Muscle of back (tissue), 13 donors: Measurements from ENCODE around the gene CSNK1G1. TPM values are rescaled to one million over a fixed set of nuclear protein-coding genes. Genes with fewer than 3 reads are reported as not detected.
"Not testable (repeated sequence)": the region's sequence is repeated elsewhere in the genome, so short reads cannot be mapped to it uniquely, and the experiment has no call there.

Experiments
- DNase-seq, 3 donors: peaks; one replicate each; pipeline versions ENCODE4 v3.0.0 to v3.0.0-alpha.2; 2013
- long read RNA-seq, 9 donors: transcript quantifications; one replicate each; lab custom pipeline, GENCODE V29; 2026
- polyA plus RNA-seq, 10 donors: library from polyadenylated mRNA; unstranded; fragments of 120-200 nt; gene quantifications; one replicate each; pipeline ENCODE4 v1.2.1, GENCODE V29; 2013; ENCODE audit not compliant: insufficient read length in 10 of 10

The CSNK1G1 gene
- 10 to 100 TPM in 6 of 10 donors, 1 to 10 TPM in 4; 8.5 to 13.0 (median 10.8) TPM for polyA plus RNA-seq
- long read RNA-seq, donor 1, full-length matches to known transcripts: 1 of 1 reads
- long read RNA-seq, donor 1, partial matches to known transcripts: 0 of 1 reads
- long read RNA-seq, donor 1, other reads (novel, unspliced or antisense): 0 of 1 reads
- long read RNA-seq, donor 2, partial matches to known transcripts: 7 of 7 reads
- long read RNA-seq, donor 2, other reads (novel, unspliced or antisense): 0 of 7 reads
- long read RNA-seq, donor 3: 0 reads
- long read RNA-seq, donor 4: 0 reads
- long read RNA-seq, donor 5, full-length matches to known transcripts: 1 of 1 reads
- long read RNA-seq, donor 5, partial matches to known transcripts: 0 of 1 reads
- long read RNA-seq, donor 5, other reads (novel, unspliced or antisense): 0 of 1 reads
- long read RNA-seq, donor 6: 0 reads
- long read RNA-seq, donor 7, partial matches to known transcripts: 6 of 6 reads
- long read RNA-seq, donor 7, other reads (novel, unspliced or antisense): 0 of 6 reads
- long read RNA-seq, donor 8: 0 reads
- long read RNA-seq, donor 9: 0 reads

DNA sequence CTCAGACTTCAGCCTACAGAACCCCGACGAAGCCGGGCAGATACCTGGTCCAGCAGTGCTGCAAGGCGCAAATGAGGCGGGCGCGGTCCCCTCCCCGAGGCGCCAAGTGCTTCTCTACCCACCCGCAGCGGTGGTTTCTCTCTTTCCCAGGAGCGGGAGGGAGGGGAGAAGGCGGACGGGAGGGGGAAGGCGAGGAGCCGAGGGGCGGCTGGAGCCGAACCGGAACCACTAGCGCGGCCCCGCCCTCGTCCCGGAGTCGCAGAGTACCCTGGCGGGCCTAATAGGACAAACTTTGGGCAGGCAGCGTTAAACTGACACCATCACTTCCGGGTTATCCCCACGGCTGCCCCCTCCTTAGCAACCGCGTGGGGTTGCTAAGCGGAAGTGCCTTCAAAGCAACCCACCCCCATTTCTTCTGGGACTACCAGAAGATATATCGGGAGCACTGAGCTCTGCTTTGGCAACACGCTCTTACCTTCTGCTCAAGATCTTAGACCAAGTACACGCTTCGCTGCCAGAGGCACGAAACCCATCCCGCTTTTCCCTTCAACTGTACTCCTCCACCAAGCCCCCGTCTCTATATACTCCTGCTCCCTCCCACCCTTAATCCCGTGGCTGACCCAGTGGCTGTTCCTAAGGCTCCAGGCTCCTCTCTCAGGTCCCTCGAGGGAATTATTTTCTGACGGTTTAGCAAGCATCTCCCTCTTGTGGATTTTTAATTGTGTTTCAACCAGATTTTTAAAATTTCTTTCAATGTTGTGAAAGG, at the start of gene CSNK1G1:
Gene CSNK1G1, minus strand, starts transcription at position 230 of the 766 bp plus-strand sequence. CDS start 55,674 bp downstream, outside the sequence.
- DNase-seq: peak; percentile 98 to 99 (median 98)

DNA sequence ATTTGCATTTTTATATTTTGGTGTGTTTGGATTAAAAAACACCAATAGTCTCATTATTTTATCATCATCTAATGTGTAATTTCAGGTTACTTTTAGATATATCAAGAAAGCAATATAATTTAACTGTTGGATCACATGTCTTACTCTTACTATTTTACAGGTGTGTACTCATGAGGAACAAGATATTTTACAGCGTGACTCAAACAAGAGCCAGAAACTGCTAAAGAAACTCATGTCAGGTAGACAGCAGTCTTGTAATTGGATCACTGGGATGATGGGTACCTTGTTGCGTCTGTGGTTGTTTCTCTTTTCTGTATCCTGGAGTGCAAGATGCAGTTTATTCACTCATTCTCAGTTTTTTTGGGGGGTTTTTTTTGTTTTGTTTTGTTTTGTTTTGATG, 44.6 kb upstream of the CSNK1G1 start:
- DNase-seq: no peak

DNA sequence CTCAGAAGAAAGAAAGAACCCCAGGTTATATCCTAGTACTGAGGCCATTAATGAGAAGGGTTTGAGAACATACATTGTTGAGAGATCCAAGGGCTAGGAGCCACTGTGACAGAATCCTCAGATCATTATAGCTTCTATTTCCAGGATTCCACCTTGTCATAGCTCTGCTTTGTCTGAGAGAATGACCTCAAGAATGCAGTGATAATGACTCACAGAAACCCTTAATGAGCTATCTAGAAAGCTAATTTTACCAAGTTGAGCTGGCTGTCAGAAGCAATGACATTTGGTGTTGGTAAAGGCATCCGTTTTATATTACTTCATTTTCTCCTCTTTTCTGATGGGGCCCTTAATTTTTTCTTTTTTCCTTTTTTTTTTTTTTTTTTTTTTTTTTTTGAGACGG, 42.6 kb upstream of the CSNK1G1 start:
- peak in 1 of 3 donors; percentile 10 for DNase-seq

DNA sequence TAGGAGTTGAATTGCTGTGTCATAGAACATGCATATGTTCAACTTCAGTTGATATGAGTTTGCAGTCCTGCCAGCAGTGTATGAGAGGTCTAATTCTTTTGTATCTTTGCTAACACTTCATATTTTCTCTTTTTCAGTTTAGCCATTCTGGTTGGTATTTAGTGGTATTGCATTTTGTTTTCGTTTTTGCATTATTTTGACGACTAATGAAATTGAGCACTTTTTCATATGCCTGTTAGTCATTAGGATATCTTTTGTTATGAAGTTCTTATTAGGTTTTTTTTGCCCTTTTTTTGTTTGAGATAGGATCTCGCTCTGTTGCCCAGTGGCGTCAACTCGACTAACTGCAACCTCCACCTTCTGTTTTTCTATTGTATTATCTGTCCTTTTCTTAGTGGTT, 40.8 kb upstream of the CSNK1G1 start:
- DNase-seq: no peak

DNA sequence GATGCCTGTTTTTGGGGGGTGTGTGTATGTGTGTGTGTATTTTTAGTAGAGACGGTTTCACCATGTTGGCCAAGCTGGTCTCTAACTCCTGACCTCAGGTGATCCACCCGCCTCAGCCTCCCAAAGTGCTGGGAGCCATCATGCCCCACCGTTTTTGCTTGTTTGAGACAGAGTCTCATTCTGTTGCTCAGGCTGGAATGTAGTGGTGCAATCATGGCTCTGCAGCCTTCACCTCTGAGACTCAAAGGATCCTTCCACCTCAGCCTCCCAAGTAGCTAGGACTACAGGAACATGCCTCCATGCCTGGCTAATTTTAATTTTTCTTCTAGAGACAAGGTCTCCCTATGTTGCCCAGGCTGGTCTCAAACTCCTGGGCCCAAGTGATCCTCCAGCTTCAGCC, 36.5 kb upstream of the CSNK1G1 start:
- not testable (repeated sequence) for DNase-seq

DNA sequence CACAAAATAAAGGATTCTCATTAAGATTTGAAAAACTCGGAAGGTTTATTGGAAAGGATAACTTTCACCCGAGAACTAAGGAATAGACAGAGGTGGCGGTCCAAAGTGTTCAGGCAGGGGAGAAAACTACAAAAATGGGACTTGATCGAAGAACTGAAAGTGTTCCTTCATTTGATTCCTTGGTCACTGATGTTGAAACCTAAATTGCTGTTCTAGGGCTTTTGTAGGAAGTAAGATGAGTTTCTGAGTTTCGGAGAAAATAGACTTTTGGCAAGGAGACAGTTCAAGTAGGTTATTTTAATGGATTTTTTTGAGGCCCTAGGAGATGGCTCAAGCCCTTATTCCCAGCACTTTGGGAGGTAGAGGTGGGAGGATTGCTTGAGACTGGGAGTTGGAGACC, 33.1 kb upstream of the CSNK1G1 start:
- no peak for DNase-seq

DNA sequence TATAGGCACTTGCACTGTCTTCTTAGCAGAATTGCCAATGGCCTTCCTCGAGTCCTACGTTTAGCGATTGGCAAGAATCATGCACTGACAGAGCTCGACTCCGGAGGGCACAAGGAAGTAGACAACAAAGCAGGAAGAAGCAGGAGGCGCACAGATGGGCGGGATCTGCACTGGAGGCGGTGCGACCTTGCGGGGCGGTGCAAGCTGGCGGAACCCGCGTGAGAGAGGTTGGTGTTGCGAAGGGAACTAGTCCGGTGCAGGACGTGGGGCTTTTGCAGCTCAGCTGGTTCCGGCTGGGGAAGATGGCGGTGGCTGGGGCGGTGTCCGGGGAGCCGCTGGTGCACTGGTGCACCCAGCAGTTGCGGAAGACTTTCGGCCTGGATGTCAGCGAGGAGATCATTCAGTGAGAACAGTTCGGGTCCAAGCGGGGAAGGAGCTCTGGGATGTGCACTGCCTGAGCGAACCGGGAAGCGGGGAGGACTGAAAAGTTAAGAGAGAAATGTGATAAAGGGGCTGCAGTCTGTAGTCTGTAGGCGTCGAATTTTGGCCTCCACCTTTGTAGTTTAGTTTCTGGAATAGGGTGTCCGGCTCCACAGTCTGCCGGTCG, 31.7 kb upstream of the CSNK1G1 start, which contains the start of gene TRIP4:
Gene TRIP4, plus strand, starts transcription at position 275 of the 607 bp plus-strand sequence. Its CDS starts 28 bp downstream, at position 303.
- peak; percentile 94 to 98 (median 95) for DNase-seq

DNA sequence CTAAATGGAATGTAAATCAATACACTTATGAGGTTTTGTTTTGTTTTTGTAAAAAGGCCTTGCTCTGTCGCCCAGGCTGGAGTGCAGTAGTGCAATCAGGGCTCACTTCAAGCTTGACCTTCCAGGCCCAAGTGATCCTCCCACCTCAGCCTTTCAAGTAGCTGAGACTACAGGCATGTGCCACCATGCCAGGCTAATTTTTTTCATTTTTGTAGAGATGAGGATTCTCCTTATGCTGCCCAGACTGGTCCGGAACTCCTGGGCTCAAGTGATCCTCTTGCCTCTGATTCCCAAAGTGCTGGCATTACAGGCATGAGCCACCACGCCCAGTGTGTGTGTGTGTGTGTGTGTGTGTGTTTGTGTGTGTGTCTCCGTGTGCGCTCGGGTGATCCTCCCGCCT, 30.3 kb upstream of the CSNK1G1 start:
- no peak for DNase-seq

DNA sequence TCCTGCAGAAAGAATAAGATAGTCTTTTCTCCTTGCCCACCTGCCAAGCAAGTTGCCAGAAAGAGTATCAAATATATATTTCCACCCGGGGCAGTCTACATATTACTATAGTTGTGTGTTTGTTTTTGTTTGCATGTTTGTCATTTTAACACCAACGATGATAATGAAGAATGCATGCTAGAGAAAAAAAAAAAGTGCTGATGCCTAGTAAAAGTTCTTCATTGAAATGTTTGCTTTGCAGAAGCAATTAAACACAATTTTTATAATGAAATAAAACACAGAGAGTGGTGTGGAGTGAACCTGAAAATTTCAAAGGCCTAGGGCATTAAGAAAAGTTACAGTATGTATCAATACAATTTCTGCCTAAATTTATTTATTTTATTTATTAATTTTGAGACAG, 27.8 kb upstream of the CSNK1G1 start:
- DNase-seq: no peak

DNA sequence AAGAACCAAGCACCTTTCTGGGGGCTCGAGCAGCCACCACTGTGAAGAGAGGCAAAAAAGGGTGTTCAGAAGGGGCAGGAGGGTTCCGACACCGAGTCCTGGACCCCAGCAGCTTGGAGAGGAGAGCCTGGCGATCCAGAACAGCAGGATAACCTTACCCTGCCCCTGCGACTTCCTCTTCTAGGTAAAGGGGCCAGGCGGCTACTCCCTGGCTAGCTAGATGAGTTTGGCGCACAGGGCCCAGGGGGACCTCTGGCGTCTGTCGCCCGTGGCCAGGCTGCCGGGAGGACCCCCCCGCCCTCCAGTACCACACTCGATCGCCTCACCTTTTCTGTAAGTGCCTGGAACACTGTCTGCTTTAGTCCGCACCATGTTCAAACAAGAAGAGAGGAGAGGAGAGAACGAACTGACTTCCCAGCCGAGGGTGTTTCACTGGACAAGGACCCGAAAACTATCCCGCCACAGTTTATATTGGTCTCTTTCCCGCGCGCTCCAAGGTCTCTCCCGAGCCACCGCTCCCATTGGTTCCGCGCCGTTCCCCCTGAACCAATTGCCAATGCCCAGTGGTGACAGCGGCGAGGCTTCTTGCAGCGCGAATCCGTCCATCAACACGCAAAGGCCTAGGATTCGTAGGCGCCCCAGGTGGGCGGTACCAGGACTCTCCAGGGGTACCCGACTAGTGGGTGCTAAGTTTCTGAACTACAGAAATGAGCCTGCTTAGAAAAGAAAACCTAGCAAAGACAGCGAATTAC, 25.2 kb upstream of the CSNK1G1 start, which contains the start of gene PCLAF:
Gene PCLAF, minus strand, starts transcription at position 442 of the 752 bp plus-strand sequence. Its CDS starts 70 bp downstream, at position 372.
- peak; percentile 96 to 98 (median 96) for DNase-seq

DNA sequence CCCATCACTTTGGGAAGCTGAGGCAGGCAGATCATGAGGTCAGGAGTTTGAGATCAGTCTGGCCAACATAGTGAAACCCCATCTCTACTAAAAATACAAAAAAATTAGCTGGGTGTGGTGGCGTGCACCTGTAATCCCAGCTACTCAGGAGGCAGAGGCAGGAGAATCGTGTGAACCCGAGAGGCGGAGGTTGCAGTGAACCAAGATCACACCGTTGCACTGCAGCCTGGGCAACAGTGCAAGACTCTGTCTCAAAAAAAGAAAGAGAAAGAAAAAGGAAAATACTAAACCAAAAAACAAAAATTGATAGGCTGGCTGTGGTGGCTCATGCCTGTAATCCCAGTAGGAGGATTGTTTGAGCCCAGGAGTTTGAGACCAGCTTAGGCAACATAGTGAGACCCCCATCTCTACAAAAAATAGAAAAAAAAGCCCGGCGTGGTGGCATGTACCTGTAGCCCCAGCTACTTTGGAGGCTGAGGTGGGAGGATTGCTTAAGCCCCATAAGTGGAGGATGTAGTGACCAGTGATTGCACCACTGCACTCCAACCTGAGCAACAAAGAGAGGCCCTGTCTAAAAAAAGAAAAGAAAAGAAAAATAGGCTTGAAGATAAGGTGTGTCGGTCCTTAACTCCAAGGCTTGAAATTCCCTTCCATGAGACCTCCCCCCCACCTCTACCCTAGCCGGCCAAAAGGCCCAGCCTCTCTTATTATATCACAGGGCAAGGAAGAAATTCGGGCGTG, 24.3 kb upstream of the CSNK1G1 start:
- not testable (repeated sequence) for DNase-seq

DNA sequence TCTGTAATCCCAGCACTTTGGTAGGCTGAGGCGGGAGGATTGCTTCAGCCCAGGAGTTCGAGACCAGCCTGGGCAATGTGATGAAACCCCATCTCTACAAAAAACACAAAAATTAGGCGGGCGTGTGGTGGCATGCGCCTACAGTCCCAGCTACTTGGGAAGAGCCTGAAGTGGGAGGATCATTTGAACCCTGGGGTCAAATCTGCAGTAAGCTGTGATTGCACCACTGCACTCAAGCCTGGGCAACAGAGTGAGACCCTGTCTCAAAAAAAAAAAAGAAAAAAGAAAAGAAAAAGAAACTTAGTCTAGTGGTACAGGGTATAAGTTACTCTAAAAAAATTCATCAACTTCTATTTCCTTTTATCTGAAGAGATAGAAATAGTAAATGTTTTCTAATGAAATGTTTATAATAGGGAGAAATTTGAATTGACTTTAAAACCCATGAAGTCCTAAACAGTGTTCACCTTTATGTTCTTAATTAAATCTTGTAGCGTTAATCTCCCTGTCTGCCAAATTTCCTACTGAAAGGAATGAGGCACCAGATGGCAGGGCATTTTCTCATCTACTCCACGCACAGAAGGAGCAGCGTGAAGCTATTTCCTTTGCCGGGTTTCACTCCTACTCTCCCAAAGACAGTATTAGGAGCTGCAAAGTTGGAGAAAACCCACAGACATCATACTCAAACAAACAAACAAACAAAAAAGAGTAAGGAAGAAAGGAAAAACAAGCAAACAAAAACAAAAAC, 23.4 kb upstream of the CSNK1G1 start:
- no peak for DNase-seq

DNA sequence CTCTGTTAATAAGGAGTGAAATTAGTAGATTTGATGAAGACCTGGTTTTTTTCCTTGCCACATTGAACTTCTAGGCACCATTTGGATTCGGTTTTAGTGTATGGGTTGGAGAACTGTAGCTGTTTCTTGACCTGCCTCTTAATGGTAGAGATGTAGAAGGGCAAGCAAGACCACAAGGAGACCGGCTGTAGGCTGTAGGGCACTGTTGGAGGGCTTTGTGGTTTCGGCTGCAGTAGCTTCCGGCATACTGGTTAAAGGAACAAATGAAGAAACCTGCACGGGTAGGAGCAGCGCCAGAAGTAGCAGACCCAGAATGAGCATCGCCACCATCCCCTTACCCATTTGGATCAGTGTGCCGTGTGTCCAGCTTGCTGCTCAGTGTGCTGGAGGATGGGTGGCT, 17.4 kb upstream of the CSNK1G1 start:
- no peak for DNase-seq

DNA sequence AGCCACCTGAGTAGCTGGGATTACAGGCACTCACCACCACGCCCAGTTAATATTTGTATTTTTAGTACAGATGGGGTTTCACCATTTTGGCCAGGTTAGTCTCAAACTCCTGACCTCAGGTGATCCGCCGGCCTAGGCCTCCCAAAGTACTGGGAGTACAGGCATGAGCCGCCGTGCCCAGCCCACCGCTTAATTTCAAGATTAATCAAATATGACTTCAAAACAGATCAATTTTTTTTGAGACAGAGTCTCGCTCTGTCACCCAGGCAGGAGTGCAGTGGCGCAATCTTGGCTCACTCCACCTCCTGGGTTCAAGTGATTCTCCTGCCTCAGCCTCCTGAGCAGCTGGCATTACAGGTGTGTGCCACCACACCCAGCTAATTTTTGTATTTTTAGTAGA, 15.4 kb upstream of the CSNK1G1 start:
- not testable (repeated sequence) for DNase-seq

DNA sequence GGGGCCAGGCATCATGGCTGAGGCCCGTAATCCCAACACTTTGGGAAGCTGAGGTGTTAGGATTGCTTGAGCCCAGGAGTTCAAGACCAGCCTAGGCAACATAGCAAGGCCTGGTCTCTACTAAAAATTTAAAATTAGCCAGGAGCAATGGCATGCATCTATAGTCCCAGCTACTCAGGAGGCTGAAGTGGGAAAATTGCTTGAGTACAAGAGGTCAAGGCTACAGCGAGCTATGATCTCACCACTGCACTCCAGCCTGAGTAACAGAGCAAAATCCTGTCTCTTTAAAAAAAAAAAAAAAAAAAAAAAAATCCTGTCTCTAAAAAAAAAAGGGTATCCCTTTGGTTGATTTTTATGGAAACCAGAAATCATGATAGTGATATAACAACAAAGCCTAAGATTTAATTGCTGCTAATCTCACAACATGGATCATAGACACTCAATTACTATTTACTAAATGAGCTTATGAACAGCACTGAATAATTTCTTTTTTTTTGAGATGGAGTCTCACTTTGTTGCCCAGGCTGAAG, 13.2 kb upstream of the CSNK1G1 start:
- DNase-seq: no peak

DNA sequence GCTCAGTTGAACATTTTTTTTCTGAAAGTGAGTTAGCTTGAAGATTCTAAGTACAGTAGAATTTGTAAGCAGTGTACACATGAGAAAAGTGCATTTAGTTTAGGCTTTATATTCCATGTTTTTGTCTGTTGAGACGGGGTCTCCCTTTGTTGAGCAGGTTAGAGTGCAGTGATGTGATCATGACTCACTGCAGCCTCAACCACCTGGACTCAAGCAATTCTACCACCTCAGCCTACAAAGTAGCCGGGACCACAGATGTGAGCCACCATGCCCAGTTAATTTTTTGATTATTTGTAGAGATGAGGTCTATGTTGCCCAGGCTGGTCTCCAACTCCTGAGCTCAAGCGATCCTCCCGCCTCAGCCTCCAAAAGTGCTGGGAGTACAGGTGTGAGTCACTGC, 5.3 kb upstream of the CSNK1G1 start:
- no peak for DNase-seq

DNA sequence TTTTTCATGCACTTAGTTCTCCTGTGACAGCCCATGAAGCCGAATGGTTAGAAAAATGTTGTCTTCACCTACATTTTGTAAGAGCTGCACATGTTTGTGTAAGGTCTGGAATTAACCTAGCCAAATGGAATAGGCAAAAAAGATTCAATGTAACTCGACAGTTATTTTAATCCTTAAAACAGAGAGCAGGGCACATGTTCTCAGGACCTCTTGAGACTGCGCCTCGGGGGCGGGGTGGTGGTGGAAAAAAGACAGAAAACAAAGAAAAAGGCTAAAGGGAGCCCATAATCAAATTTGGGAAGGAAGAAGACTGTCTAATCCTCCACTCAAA, 702 bp upstream of the CSNK1G1 start:
- no peak for DNase-seq

DNA sequence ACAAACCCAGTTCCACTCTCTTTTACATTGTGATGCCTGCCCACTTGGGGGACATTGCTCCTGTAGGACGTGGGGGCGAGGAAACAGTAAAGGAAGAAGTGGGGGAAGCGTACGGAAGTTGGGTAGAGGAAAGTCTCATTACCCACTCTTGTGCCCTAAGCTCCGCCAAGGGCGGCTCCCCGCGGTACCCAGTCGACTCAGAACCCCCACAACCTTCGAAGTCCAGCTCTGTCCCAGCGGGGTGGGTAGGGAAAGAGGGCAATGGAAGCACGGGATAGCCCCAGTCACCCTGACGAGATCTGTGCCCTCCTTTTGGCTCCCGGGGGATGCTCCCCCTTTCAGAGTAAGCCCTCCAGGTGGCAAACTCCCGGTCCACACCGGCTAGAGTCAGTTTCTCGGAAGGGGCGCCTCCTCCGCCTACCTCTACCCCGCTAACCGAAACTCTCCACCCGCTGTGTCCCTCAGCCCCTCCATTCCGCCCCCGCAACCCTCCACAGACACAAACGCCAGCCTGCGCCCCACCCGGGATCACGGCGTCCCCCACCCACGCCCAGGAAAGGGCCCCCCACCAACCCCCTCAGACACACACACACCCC, 527 bp downstream of the CSNK1G1 start:
- DNase-seq: peak in 1 of 3 donors; percentile 22
